Measurements from ENCODE around the gene MASP1. TPM values are rescaled to one million over a fixed set of nuclear protein-coding genes. Genes with fewer than 3 reads are reported as not detected.
A peak's percentile ranks its signal among the peaks of the same experiment; 100 is the strongest.

The MASP1 gene
- 1.6 TPM for total RNA-seq

GRCh38 chr3:187291512-187292132 lies at the start of gene MASP1:
MASP1 (minus strand) TSS chr3:187291737; CDS start chr3:187291632, 105 bp downstream.
- ATAC-seq: no peak

- no peak for ATAC-seq
These were observed 49.0 kb upstream of the MASP1 start for GRCh38 chr3:187340578-187340977.

- ATAC-seq: no peak
These were observed 44.8 kb upstream of the MASP1 start for GRCh38 chr3:187336322-187336721.

- no peak for ATAC-seq
These were observed 43.4 kb upstream of the MASP1 start for GRCh38 chr3:187334904-187335303.

GRCh38 chr3:187328691-187329090 lies 37.2 kb upstream of the MASP1 start:
- no peak for ATAC-seq

- ATAC-seq: no peak
These were observed 36.3 kb upstream of the MASP1 start for GRCh38 chr3:187327845-187328244.

- ATAC-seq: no peak
These were observed 34.1 kb upstream of the MASP1 start for GRCh38 chr3:187325632-187326031.

GRCh38 chr3:187323091-187323490 lies 31.6 kb upstream of the MASP1 start:
- ATAC-seq: no peak

GRCh38 chr3:187322291-187322690 lies 30.8 kb upstream of the MASP1 start:
- no peak for ATAC-seq

GRCh38 chr3:187321766-187322165 lies 30.2 kb upstream of the MASP1 start:
- no peak for ATAC-seq

GRCh38 chr3:187319699-187320302 lies 28.3 kb upstream of the MASP1 start:
- ATAC-seq: peak; percentile 91

- ATAC-seq: peak; percentile 55
These were observed 27.5 kb upstream of the MASP1 start for GRCh38 chr3:187318819-187319616.

GRCh38 chr3:187315872-187316271 lies 24.3 kb upstream of the MASP1 start:
- no peak for ATAC-seq

- no peak for ATAC-seq
These were observed 22.6 kb upstream of the MASP1 start for GRCh38 chr3:187314176-187314575.

GRCh38 chr3:187310954-187311470 lies 19.5 kb upstream of the MASP1 start:
- no peak for ATAC-seq

- ATAC-seq: no peak
These were observed 18.7 kb upstream of the MASP1 start for GRCh38 chr3:187310226-187310625.

- ATAC-seq: no peak
These were observed 14.3 kb upstream of the MASP1 start for GRCh38 chr3:187305881-187306280.

- no peak for ATAC-seq
These were observed 8.1 kb upstream of the MASP1 start for GRCh38 chr3:187299611-187300010.

GRCh38 chr3:187296911-187297310 lies 5.4 kb upstream of the MASP1 start:
- ATAC-seq: no peak

- no peak for ATAC-seq
These were observed 4.5 kb upstream of the MASP1 start for GRCh38 chr3:187296058-187296457.

GRCh38 chr3:187295316-187296034 lies 3.9 kb upstream of the MASP1 start:
- no peak for ATAC-seq

- ATAC-seq: no peak
These were observed 2.2 kb upstream of the MASP1 start for GRCh38 chr3:187293516-187294430.
